GM12878 (cell line): ENCODE data around the gene PTCD2. TPM values are rescaled to one million over a fixed set of nuclear protein-coding genes. Genes with fewer than 3 reads are reported as not detected.

ENCODE experiments used
- ATAC-seq: fragments of 200-7000 bp; cut with Tn5 transposase; 3 replicates; pipeline ENCODE4 v1.9.1; 2020; ENCODE audit warnings: mild to moderate bottlenecking, moderate library complexity
- BruUV-seq: library from RNA; stranded (reverse); fragments of 400-500 nt; replicated peaks from 2 replicates; lab custom pipeline; 2021; lab: Mats Ljungman, UMichigan
- CTCF ChIA-PET: fragments of 300-600 bp; sonication (Branson Sonifier 250); formaldehyde crosslinking; extraction: SDS; loops from one replicate; lab custom pipeline; 2021; ENCODE audit warnings: inconsistent platforms; lab: Yijun Ruan, JAX
- POLR2A ChIA-PET: fragments of 350-600 bp; formaldehyde crosslinking; extraction: SDS; loops from one replicate; lab custom pipeline; 2021; ENCODE audit warnings: inconsistent platforms; lab: Charles Lee
- RAD21 ChIA-PET: fragments of 300-600 bp; sonication (Branson Sonifier 250); formaldehyde crosslinking; loops from one replicate; lab custom pipeline; 2023; ENCODE audit warnings: antibody characterized with exemption; ENCODE audit not compliant: unreplicated experiment; lab: Charles Lee
- SMC1A ChIA-PET: fragments of 300-600 bp; sonication (Branson Sonifier 250); formaldehyde crosslinking; loops from one replicate; lab custom pipeline; 2023; ENCODE audit not compliant: unreplicated experiment, uncharacterized antibody; lab: Charles Lee
- DNase-seq: peaks from one replicate; pipeline ENCODE4 v3.0.0-alpha.2; 2011; ENCODE audit warnings: low read depth, low spot score
- FAIRE-seq: peaks from 3 replicates; lab custom pipeline; 2011; peaks lifted over from hg19 to GRCh38; lab: Jason Lieb, UNC
- H2AFZ ChIP-seq: 2 replicates; pipeline ENCODE4 v1.6.0; 2011; ENCODE audit warnings: low read depth, low read length, control low read depth; ENCODE audit not compliant: control insufficient read depth
- H3K27ac ChIP-seq: 2 replicates; pipeline ENCODE4 v1.5.1; 2011; ENCODE audit warnings: control low read depth; ENCODE audit not compliant: control insufficient read depth, insufficient read depth
- H3K27me3 ChIP-seq, 2 experiments: replicated peaks in 1 of 2; 2 replicates each; pipeline versions ENCODE4 v1.6.0 to v1.6.1; 2011; ENCODE audit warnings: low read length in 1 of 2; ENCODE audit not compliant: control insufficient read depth in 2 of 2, insufficient read depth in 2 of 2
- H3K36me3 ChIP-seq, 2 experiments: 2 replicates each; pipeline ENCODE4 v1.5.1; 2011; ENCODE audit warnings: low read length in 1 of 2; ENCODE audit not compliant: control insufficient read depth in 2 of 2, insufficient read depth in 2 of 2
- H3K4me1 ChIP-seq: 2 replicates; pipeline ENCODE4 v1.6.1; 2011; ENCODE audit warnings: mild to moderate bottlenecking, low read length, moderate library complexity, mixed read lengths; ENCODE audit not compliant: control insufficient read depth, insufficient read depth
- H3K4me2 ChIP-seq: 2 replicates; pipeline ENCODE4 v1.6.0; 2011; ENCODE audit warnings: control low read depth; ENCODE audit not compliant: control insufficient read depth, insufficient read depth
- H3K4me3 ChIP-seq: fragments of 200-600 bp; sonication (generic); 2 replicates; pipeline ENCODE4 v1.5.1; 2016
- H3K79me2 ChIP-seq: 2 replicates; pipeline ENCODE4 v1.6.0; 2011; ENCODE audit warnings: low read length; ENCODE audit not compliant: control insufficient read depth, insufficient read depth
- H3K9ac ChIP-seq: 2 replicates; pipeline ENCODE4 v1.8.0; 2011; ENCODE audit warnings: low read length, control low read depth, mixed read lengths; ENCODE audit not compliant: control insufficient read depth, insufficient read depth
- H3K9me3 ChIP-seq: replicated peaks from 3 replicates; pipeline ENCODE4 v1.5.1; 2011; ENCODE audit warnings: mild to moderate bottlenecking, low read length; ENCODE audit not compliant: control insufficient read depth, insufficient read depth
- H4K20me1 ChIP-seq: 2 replicates; pipeline ENCODE4 v1.6.0; 2011; ENCODE audit not compliant: control insufficient read depth, insufficient read depth
- ATF3 ChIP-seq: IDR thresholded peaks from 2 replicates; pipeline ENCODE4 v1.6.1; 2011; ENCODE audit warnings: low read depth, mild to moderate bottlenecking, low read length, moderate library complexity, borderline replicate concordance; ENCODE audit errors: extremely low read depth
- BRCA1 ChIP-seq: IDR thresholded peaks from 2 replicates; pipeline ENCODE4 v1.6.1; 2011; ENCODE audit warnings: low read depth, low read length, improper control_type of control experiment
- CHD4 ChIP-seq: fragments of 200-600 bp; sonication (generic); IDR thresholded peaks from 2 replicates; pipeline ENCODE4 v1.6.1; 2016; ENCODE audit warnings: mild to moderate bottlenecking
- GATAD2B ChIP-seq: fragments of 450-650 bp; conservative IDR thresholded peaks from 2 replicates; pipeline ENCODE4 v1.6.1; 2017; ENCODE audit warnings: low read depth, mild to moderate bottlenecking, moderate library complexity
- HSF1 ChIP-seq: fragments of 150-350 bp; IDR thresholded peaks from 2 replicates; pipeline ENCODE4 v1.6.1; 2014; ENCODE audit warnings: mild to moderate bottlenecking, low read depth, low read length
- IRF5 ChIP-seq: fragments of 450-650 bp; IDR thresholded peaks from 2 replicates; pipeline ENCODE4 v1.6.1; 2017; ENCODE audit warnings: borderline replicate concordance
- PAX8 ChIP-seq: fragments of 450-650 bp; IDR thresholded peaks from 2 replicates; pipeline ENCODE4 v1.6.1; 2017; ENCODE audit warnings: mild to moderate bottlenecking, moderate library complexity
- POLR2AphosphoS2 ChIP-seq: IDR thresholded peaks from 2 replicates; pipeline ENCODE4 v1.6.1; 2011; ENCODE audit warnings: low read depth, mild to moderate bottlenecking, low read length, improper control_type of control experiment, moderate library complexity
- POLR2AphosphoS5 ChIP-seq: IDR thresholded peaks from 2 replicates; pipeline ENCODE4 v1.6.1; 2011; ENCODE audit warnings: mild to moderate bottlenecking, low read length, inconsistent platforms
- PRDM15 ChIP-seq: fragments of 450-650 bp; formaldehyde crosslinking; IDR thresholded peaks from 2 replicates; pipeline ENCODE4 v1.4.0; 2020; ENCODE audit warnings: mild to moderate bottlenecking, moderate library complexity
- RAD21 ChIP-seq: IDR thresholded peaks from 2 replicates; pipeline ENCODE4 v1.6.1; 2011; ENCODE audit warnings: mild to moderate bottlenecking, low read depth, low read length, moderate library complexity; ENCODE audit not compliant: insufficient read depth
- YBX1 ChIP-seq: fragments of 450-650 bp; IDR thresholded peaks from 2 replicates; pipeline ENCODE4 v1.6.1; 2016; ENCODE audit warnings: antibody characterized with exemption
- ZNF622 ChIP-seq: fragments of 450-650 bp; IDR thresholded peaks from 2 replicates; pipeline ENCODE4 v1.6.1; 2017; ENCODE audit warnings: mild to moderate bottlenecking, inconsistent platforms
- ZNF687 ChIP-seq: fragments of 450-650 bp; IDR thresholded peaks from 2 replicates; pipeline ENCODE4 v1.6.1; 2017; ENCODE audit warnings: mild to moderate bottlenecking, moderate library complexity
- WGBS: methylation state at CpG from one replicate; pipeline ENCODE4 v1.1.6; 2016; ENCODE audit warnings: low lambda C conversion rate; ENCODE audit not compliant: insufficient replicate concordance, insufficient coverage; ENCODE audit errors: missing lambda C conversion rate; 5-methylcytosine and 5-hydroxymethylcytosine counted together
- in situ Hi-C: fragments of 300-500 bp; cut with MboI; formaldehyde crosslinking; loops from 9 replicates; pipeline ENCODE4 v1.14.3; 2018; ENCODE audit warnings: mixed read lengths
- intact Hi-C: fragments of 100-400 bp; cut with micrococcal nuclease; formaldehyde crosslinking; loops from one replicate; pipeline ENCODE4 v1.14.2; 2022; ENCODE audit not compliant: unreplicated experiment
- polyA plus RNA-seq, 11 experiments: library from polyadenylated mRNA; depleted of rRNA in 4 of 11; unstranded in 6 of 11; stranded (reverse) in 5 of 11; fragments of >200 nt; fragmentation: Nextera tagmentation in 4 of 11; fragmentation: Illumina TruSeq in 1 of 11; extraction: Ambion mirVana in 4 of 11; extraction: Trizol in 1 of 11; gene quantifications; 1 replicate in 1 of 11; 2 replicates in 10 of 11; pipeline versions ENCODE4 v1.2.1 to v1.2.3, GENCODE V29; 2011 to 2016; ENCODE audit warnings: inconsistent platforms in 2 of 11, missing spikeins in 2 of 11, low read depth in 1 of 11
- total RNA-seq, 4 experiments: library from RNA; depleted of rRNA in 3 of 4; stranded (reverse); fragments of >200 nt in 3 of 4; fragmentation: Illumina TruSeq in 1 of 4; extraction: Trizol in 1 of 4; gene quantifications; 2 replicates each; pipeline versions ENCODE4 v1.2.1 to v1.2.3, GENCODE V29; 2013 to 2021

The PTCD2 gene
- total and polyA plus RNA-seq, 10 of the 15 experiments (the other 5 are each of a cell fraction or from before 2014, with no cell fraction given): 8.7 to 15.0 (median 11.9) TPM

- Histone ChIP-seq H2AFZ (no peak overlapping the region), H3K9ac (no peak overlapping the region), H3K27me3 (no peaks in the 10 kb centered on the region), H3K27ac (no peak overlapping the region), H3K79me2 (peaks cover 3% of the 10 kb centered on the region), H4K20me1 (no peaks in the 10 kb centered on the region), H3K36me3 (peaks cover 2 to 15% of the 10 kb centered on the region in 2 experiments; a peak in 2 of 4 replicates), H3K4me2 (no peak overlapping the region), H3K4me1 (no peaks in the 10 kb centered on the region; the same call in 1 of the 2 replicates), H3K9me3 (no peaks in the 10 kb centered on the region; the same call in 2 of the 3 replicates), H3K4me3 (no peak overlapping the region)
- ChIA-PET SMC1A (interaction anchor here (0.6 to 2.1 kb wide), 8 partner anchors 9 to 265 kb away, joined by 3 to 10 read pairs (median 6); no protein-coding TSS in a partner anchor), POLR2A (no interaction called here), CTCF (interaction anchor here (0.8 to 8.5 kb wide), 9 partner anchors 11 to 248 kb away, joined by 3 to 59 read pairs (median 3); no protein-coding TSS in a partner anchor), RAD21 (interaction anchor here (1.9 kb wide), 1 partner anchor 17 kb away, joined by 5 read pairs; no protein-coding TSS in a partner anchor)
- intact Hi-C loops: no loop called here
- in situ Hi-C loops: no loop called here
- WGBS: 50% methylated on average over 1 of the region's 1 CpG
- FAIRE-seq (no peak), DNase-seq (no peak), ATAC-seq (no peak)
- BruUV-seq: no TSS peak
- TF ChIP-seq ATF3 (no peak), IRF5 (no peak), POLR2AphosphoS5 (no peak), PRDM15 (CRISPR knock-in tag) (no peak), YBX1 (no peak), ZNF687 (no peak), CHD4 (no peak), ZNF622 (no peak), GATAD2B (no peak), BRCA1 (no peak), PAX8 (no peak), RAD21 (no peak), POLR2AphosphoS2 (no peak), HSF1 (no peak)
Observed at GRCh38 chr5:72281430-72281763, 38.8 kb upstream of the PTCD2 start.
